ENCODE data around the gene ARHGAP6. TPM values are rescaled to one million over a fixed set of nuclear protein-coding genes. Genes with fewer than 3 reads are reported as not detected.
"Not testable (repeated sequence)": the region's sequence is repeated elsewhere in the genome, so short reads cannot be mapped to it uniquely, and the experiment has no call there.

ARHGAP6 gene
- total RNA-seq, 2 experiments from 2014 or later = not detected

DNA sequence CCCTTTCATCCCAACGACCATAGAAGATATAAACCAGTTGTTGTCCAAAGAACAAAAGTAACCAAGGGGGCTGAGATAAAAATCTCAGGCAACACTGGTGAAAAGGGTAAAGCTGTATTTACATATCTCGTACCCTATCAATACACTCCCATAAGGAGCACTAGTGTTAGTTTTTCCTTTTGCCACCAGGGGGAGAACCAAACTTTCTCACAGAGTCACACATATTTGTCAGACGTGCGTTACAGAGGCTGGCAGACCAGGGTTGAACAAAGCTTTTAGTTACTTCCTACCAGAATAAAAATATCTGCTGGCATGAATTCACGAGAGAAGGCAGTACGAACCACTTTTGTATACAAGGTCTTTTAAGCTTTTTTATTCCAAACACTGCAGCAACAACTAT is 284.3 kb downstream of the ARHGAP6 start:
- H3K4me1 Mint-ChIP-seq (ENCODE audit: low read depth) = no peaks in the 10 kb centered on the region
- no peaks in the 10 kb centered on the region for H3K36me3 Mint-ChIP-seq (ENCODE audit: low read depth)
- no peaks in the 10 kb centered on the region for H3K27me3 Mint-ChIP-seq (ENCODE audit: low read depth)
- H3K4me3 Mint-ChIP-seq = no peak overlapping the region
- ChIA-PET POLR2A (no interaction called here), CTCF (interaction anchor here (1.6 kb wide), 1 partner anchor 9 kb away, joined by 3 read pairs; no protein-coding TSS in a partner anchor)
- DNase-seq = peak; percentile 23
- no peaks in the 10 kb centered on the region for H3K9me3 Mint-ChIP-seq (ENCODE audit: insufficient read depth)
- H3K27ac Mint-ChIP-seq = no peak overlapping the region
- ATAC-seq = no peak

- ATAC-seq (no peak), DNase-seq (no peak)
- H3K4me1 Mint-ChIP-seq (ENCODE audit: low read depth) = no peaks in the 10 kb centered on the region
- no peak overlapping the region for H3K4me3 Mint-ChIP-seq
- POLR2A ChIA-PET = no interaction called here
- H3K27me3 Mint-ChIP-seq (ENCODE audit: low read depth) = no peaks in the 10 kb centered on the region
- H3K9me3 Mint-ChIP-seq (ENCODE audit: insufficient read depth) = no peaks in the 10 kb centered on the region
- H3K27ac Mint-ChIP-seq = no peak overlapping the region
- H3K36me3 Mint-ChIP-seq (ENCODE audit: low read depth) = no peaks in the 10 kb centered on the region
- CTCF ChIA-PET = no interaction called here
Observed at GRCh38 chrX:11380187-11380844, 285.4 kb downstream of the ARHGAP6 start.

- no peak overlapping the region for H3K27ac Mint-ChIP-seq
- H3K9me3 Mint-ChIP-seq (ENCODE audit: insufficient read depth) = no peaks in the 10 kb centered on the region
- POLR2A ChIA-PET = no interaction called here
- no peak for DNase-seq
- ATAC-seq = no peak
- H3K4me3 Mint-ChIP-seq = no peak overlapping the region
- no peaks in the 10 kb centered on the region for H3K4me1 Mint-ChIP-seq (ENCODE audit: low read depth)
- CTCF ChIA-PET = no interaction called here
- H3K36me3 Mint-ChIP-seq (ENCODE audit: low read depth) = no peaks in the 10 kb centered on the region
- H3K27me3 Mint-ChIP-seq (ENCODE audit: low read depth) = no peaks in the 10 kb centered on the region
Observed at GRCh38 chrX:11376163-11376562, 289.6 kb downstream of the ARHGAP6 start.

GRCh38 chrX:11375614-11376119 is 290.1 kb downstream of the ARHGAP6 start:
- no peaks in the 10 kb centered on the region for H3K27me3 Mint-ChIP-seq (ENCODE audit: low read depth)
- DNase-seq (no peak), ATAC-seq (no peak)
- ChIA-PET CTCF (no interaction called here), POLR2A (no interaction called here)
- no peak overlapping the region for H3K27ac Mint-ChIP-seq
- no peaks in the 10 kb centered on the region for H3K4me1 Mint-ChIP-seq (ENCODE audit: low read depth)
- H3K36me3 Mint-ChIP-seq (ENCODE audit: low read depth) = no peaks in the 10 kb centered on the region
- H3K9me3 Mint-ChIP-seq (ENCODE audit: insufficient read depth) = no peaks in the 10 kb centered on the region
- H3K4me3 Mint-ChIP-seq = no peak overlapping the region

DNA sequence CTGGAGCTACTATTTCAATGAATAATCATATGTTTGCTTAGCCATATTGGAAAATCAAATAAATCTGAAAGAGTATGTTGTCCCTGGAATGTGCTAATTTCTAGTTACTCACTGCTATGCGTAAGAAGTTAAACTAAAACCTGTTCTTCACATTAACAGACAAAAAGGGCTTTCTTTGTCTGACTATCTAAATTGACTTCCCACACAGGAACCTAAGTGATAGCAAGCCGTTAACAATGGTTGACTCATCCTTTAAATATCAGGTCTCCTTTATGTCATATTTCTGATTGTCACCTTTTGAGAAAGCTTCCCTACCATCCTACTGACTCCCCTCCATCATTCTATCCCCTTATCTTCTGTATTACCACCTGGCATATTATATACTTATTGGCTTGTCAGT is 291.1 kb downstream of the ARHGAP6 start:
- H3K36me3 Mint-ChIP-seq (ENCODE audit: low read depth) = no peaks in the 10 kb centered on the region
- no peaks in the 10 kb centered on the region for H3K4me1 Mint-ChIP-seq (ENCODE audit: low read depth)
- H3K9me3 Mint-ChIP-seq (ENCODE audit: insufficient read depth) = no peaks in the 10 kb centered on the region
- DNase-seq = no peak
- CTCF ChIA-PET = no interaction called here
- POLR2A ChIA-PET = no interaction called here
- ATAC-seq = no peak
- no peak overlapping the region for H3K4me3 Mint-ChIP-seq
- H3K27ac Mint-ChIP-seq = no peak overlapping the region
- H3K27me3 Mint-ChIP-seq (ENCODE audit: low read depth) = no peaks in the 10 kb centered on the region

- no peaks in the 10 kb centered on the region for H3K36me3 Mint-ChIP-seq (ENCODE audit: low read depth)
Observed at GRCh38 chrX:11371106-11371505, 294.6 kb downstream of the ARHGAP6 start.

DNA sequence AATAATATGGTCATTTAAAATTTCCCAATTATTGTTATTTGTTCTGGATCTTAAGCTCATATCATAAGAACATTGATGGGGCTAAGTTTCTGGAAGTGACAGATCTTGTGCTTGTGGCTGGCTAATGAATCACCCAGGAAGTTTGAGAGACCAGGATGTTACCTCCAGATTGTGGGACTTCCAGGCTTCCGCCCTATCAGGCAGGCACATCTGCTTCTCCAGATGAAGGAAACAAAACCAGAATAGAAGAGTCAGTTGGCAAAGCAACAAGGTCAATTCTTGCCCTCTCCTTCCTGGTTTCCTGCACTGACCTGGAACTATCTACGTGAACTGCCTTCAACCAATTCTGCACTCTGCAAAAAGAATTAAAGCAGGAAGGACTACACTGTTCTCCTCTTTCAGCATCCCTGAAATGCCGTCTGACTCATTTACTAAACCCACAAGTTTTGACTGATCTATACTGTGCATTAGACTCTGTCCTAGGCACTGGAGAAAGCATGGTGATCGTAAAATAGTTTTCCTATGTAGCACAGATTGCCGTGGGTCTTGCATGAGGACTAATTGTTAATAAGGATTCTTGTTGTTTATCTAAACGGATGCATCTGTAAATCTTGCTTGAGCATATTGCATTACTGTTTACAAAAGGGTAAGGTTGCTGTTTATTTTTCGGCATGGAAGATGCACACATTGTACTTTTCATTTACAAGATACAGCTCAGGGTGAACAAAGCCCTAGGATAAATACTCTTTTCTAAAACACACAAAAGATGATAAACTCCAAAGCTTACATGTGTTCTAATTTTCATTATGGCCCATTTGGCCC is 297.9 kb downstream of the ARHGAP6 start:
- ATAC-seq (no peak), DNase-seq (no peak)
- ChIA-PET CTCF (no interaction called here), POLR2A (no interaction called here)
- no peaks in the 10 kb centered on the region for H3K4me1 Mint-ChIP-seq (ENCODE audit: low read depth)
- no peaks in the 10 kb centered on the region for H3K27me3 Mint-ChIP-seq (ENCODE audit: low read depth)
- no peaks in the 10 kb centered on the region for H3K9me3 Mint-ChIP-seq (ENCODE audit: insufficient read depth)
- no peaks in the 10 kb centered on the region for H3K36me3 Mint-ChIP-seq (ENCODE audit: low read depth)
- no peak overlapping the region for H3K27ac Mint-ChIP-seq
- no peak overlapping the region for H3K4me3 Mint-ChIP-seq

More at GRCh38 chrX:11371106-11371505, 294.6 kb downstream of the ARHGAP6 start:
- ChIA-PET CTCF (no interaction called here), POLR2A (interaction anchor here (0.8 kb wide), 1 partner anchor 603 kb away, joined by 3 read pairs; no protein-coding TSS in a partner anchor)
- no peaks in the 10 kb centered on the region for H3K9me3 Mint-ChIP-seq (ENCODE audit: insufficient read depth)
- ATAC-seq (no peak), DNase-seq (no peak)
- H3K27me3 Mint-ChIP-seq (ENCODE audit: low read depth) = no peaks in the 10 kb centered on the region
- no peak overlapping the region for H3K27ac Mint-ChIP-seq
- no peak overlapping the region for H3K4me3 Mint-ChIP-seq
- H3K4me1 Mint-ChIP-seq (ENCODE audit: low read depth) = no peaks in the 10 kb centered on the region

DNA sequence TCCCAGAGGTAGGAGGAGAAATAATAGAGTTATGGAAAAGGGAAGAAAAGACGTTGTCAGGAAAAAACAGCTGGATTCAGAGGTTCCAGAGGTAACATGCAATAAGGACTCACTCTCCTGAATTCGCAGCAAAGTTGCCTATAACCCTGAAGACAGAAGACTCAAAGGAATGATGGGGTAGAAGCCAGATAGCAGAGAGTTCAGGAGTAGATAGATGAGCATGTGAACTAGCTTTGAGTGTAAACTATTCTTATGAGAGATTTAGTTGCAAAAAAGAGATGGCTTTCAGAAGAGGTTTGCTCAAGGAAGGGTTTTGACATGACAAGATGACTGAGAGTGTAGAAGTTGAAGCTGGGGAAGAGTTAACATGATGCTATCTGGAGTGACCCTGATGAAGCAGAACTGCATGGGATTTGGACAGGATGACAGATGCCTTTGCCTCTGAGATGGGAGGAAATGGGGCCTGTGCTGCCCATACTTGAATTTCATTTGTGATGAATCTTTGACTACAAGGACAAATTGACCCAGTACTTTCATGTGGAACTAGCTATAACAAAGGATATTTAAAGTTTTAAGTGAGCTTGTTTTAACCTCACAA is 298.6 kb downstream of the ARHGAP6 start:
- CTCF ChIA-PET = no interaction called here
- ATAC-seq = no peak
- H3K27me3 Mint-ChIP-seq (ENCODE audit: low read depth) = no peaks in the 10 kb centered on the region
- POLR2A ChIA-PET = no interaction called here
- H3K4me3 Mint-ChIP-seq = no peak overlapping the region
- H3K27ac Mint-ChIP-seq = no peak overlapping the region
- H3K4me1 Mint-ChIP-seq (ENCODE audit: low read depth) = no peaks in the 10 kb centered on the region
- no peaks in the 10 kb centered on the region for H3K9me3 Mint-ChIP-seq (ENCODE audit: insufficient read depth)
- DNase-seq = no peak
- no peaks in the 10 kb centered on the region for H3K36me3 Mint-ChIP-seq (ENCODE audit: low read depth)

GRCh38 chrX:11365426-11365825 is 300.3 kb downstream of the ARHGAP6 start:
- DNase-seq = no peak
- no peaks in the 10 kb centered on the region for H3K36me3 Mint-ChIP-seq (ENCODE audit: low read depth)
- no peak overlapping the region for H3K27ac Mint-ChIP-seq
- no peak for ATAC-seq
- no peaks in the 10 kb centered on the region for H3K27me3 Mint-ChIP-seq (ENCODE audit: low read depth)
- no peaks in the 10 kb centered on the region for H3K4me1 Mint-ChIP-seq (ENCODE audit: low read depth)
- H3K4me3 Mint-ChIP-seq = no peak overlapping the region
- ChIA-PET POLR2A (no interaction called here), CTCF (no interaction called here)
- H3K9me3 Mint-ChIP-seq (ENCODE audit: insufficient read depth) = no peaks in the 10 kb centered on the region

DNA sequence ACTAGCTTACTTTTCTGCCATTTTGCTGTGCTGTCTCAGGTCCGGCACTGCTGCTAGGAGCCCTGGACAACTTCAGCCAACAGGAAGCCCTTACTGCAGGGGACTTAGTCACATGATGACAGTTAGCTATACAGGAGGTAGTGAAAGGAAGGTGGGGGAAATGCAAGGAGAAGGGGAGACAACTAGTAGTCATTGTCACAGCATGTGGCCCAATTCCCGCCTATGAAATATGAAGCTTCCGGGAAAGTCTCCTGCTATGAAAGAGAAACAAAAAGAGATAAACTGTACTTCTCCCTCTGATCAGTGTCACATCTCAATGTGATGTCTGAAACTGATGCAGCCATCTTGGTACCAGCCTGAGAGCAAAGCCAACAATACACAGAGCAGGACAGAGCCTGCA is 300.9 kb downstream of the ARHGAP6 start:
- Mint-ChIP-seq H3K27ac (no peak overlapping the region), H3K27me3 (ENCODE audit: low read depth) (no peaks in the 10 kb centered on the region), H3K36me3 (ENCODE audit: low read depth) (no peaks in the 10 kb centered on the region), H3K9me3 (ENCODE audit: insufficient read depth) (no peaks in the 10 kb centered on the region), H3K4me3 (no peak overlapping the region), H3K4me1 (ENCODE audit: low read depth) (no peaks in the 10 kb centered on the region)
- DNase-seq = no peak
- ATAC-seq = no peak
- POLR2A ChIA-PET = no interaction called here
- CTCF ChIA-PET = no interaction called here

- DNase-seq; ATAC-seq; H3K9me3 Mint-ChIP-seq (ENCODE audit: insufficient read depth); POLR2A ChIA-PET; H3K36me3 Mint-ChIP-seq (ENCODE audit: low read depth); CTCF ChIA-PET; H3K27ac Mint-ChIP-seq; H3K27me3 Mint-ChIP-seq (ENCODE audit: low read depth); H3K4me3 Mint-ChIP-seq; H3K4me1 Mint-ChIP-seq (ENCODE audit: low read depth): not testable (repeated sequence)
Observed at GRCh38 chrX:11363825-11364224, 301.9 kb downstream of the ARHGAP6 start.

- DNase-seq (no peak), ATAC-seq (no peak)
- no peaks in the 10 kb centered on the region for H3K27me3 Mint-ChIP-seq (ENCODE audit: low read depth)
- H3K36me3 Mint-ChIP-seq (ENCODE audit: low read depth) = no peaks in the 10 kb centered on the region
- ChIA-PET POLR2A (no interaction called here), CTCF (no interaction called here)
- H3K4me1 Mint-ChIP-seq (ENCODE audit: low read depth) = no peaks in the 10 kb centered on the region
- no peak overlapping the region for H3K27ac Mint-ChIP-seq
- no peaks in the 10 kb centered on the region for H3K9me3 Mint-ChIP-seq (ENCODE audit: insufficient read depth)
- no peak overlapping the region for H3K4me3 Mint-ChIP-seq
Observed at GRCh38 chrX:11363069-11363594, 302.6 kb downstream of the ARHGAP6 start.

All from activated CD8-positive, alpha-beta T cell treated with anti-CD3 and anti-CD28 coated beads, Interleukin-2, amount 10 ng/mL, durations not matched to agents 7 days and 5 days (primary cell).